ENCODE results near the gene PER2. TPM values are rescaled to one million over a fixed set of nuclear protein-coding genes. Genes with fewer than 3 reads are reported as not detected.
A peak's percentile ranks its signal among the peaks of the same experiment; 100 is the strongest.
"Not testable (repeated sequence)": the region's sequence is repeated elsewhere in the genome, so short reads cannot be mapped to it uniquely, and the experiment has no call there.

The PER2 gene
- total RNA-seq, 1 experiment from 2014 or later, result 3.7 TPM

DNA sequence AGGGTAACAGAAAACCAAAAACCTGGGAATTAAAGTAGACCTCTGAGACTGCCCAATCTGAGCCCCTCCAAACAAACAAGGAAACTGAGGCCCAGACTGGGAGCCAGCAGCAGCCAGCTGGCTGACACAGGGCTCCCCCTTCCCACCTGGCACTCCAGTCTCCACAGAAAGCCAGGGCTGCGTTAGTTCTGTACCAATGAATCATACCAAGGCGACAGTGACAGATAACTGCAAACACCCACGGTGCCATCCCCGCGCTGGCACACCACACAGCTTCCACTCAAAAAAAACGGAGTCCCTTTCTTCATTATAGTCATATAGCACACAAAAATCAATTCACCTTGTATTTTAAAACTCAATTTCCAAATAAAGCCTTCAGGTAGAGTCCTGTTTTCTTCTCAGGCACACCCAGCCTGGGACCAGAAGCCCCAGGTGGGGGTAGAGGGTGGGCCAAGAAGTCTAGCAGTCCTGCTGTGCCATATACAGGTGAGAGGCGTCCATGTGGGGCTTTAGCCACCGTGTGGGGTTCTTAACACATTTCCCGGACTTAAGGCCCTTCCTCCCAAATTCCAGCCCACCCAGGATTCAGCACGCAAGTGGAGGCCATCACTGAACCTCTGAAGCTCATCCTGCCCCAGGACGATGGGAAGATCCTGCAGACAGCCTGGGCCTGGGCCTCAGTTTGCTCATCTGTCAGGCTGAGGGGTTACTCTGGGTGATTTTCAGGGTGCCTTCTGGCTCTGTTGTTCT, 1.2 kb downstream of the PER2 start:
- peak; percentile 44 for DNase-seq (ENCODE audit: low read depth)

DNA sequence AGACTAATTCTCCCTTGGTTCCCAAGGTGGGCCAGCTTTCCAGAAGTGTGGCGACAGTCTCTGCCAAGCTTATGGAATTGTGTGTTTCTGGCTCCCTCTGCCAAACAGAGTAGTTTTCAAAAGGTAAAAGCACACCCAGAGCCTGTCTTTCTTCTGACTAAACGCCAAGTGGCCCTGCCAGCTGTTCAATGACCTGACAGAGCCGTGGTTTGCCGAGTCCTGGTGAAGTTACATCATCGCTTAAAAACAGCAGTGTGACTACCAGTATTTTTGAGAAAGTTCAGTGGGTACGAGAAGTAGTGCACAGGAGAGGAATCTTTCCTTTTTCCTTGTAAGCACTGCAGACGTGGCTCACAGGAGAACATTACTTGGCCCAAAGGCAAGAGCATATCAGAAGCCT, 1.9 kb downstream of the PER2 start:
- DNase-seq (ENCODE audit: low read depth), result peak; percentile 89

DNA sequence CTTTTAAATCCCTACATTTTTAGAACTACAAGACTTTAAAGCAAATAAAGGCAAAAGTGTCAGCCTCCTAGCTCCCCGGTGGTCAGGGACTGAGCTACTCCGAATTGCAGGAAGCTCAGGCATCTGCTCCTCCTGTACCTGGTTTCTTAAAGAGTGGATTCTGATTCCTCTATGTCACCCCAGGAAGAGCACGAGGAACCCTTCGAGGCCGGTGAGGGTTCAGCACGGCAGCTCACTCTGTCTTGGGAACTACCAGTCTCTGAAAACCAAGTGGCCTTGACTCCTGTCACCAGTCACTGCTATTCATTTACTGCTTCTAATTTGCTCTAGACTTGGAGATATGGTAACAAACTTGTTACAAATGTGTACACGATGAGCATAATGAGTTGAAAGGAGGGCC, 2.3 kb downstream of the PER2 start:
- no peak for DNase-seq (ENCODE audit: low read depth)

DNA sequence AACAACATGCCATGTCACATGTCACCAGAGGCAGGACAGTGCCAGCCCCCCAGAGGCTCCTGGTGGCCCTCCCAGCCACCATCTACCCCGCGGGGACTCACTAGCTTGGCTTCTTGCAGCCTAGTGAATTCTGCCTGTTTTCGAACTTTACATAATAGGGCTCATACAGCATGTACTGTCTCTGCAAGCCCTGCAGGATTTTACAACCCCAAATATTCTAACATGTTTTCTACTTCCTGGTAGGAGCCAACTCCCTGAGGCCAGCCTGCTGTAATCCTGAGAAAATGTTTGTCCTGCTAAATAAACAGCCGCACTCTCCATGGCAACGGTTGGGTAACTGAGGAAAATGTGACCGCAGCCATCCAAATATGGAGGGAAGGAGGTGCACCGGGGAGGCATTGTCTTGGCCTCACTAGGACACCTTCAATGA, 2.7 kb downstream of the PER2 start:
- peak; percentile 97 for DNase-seq (ENCODE audit: low read depth)

DNA sequence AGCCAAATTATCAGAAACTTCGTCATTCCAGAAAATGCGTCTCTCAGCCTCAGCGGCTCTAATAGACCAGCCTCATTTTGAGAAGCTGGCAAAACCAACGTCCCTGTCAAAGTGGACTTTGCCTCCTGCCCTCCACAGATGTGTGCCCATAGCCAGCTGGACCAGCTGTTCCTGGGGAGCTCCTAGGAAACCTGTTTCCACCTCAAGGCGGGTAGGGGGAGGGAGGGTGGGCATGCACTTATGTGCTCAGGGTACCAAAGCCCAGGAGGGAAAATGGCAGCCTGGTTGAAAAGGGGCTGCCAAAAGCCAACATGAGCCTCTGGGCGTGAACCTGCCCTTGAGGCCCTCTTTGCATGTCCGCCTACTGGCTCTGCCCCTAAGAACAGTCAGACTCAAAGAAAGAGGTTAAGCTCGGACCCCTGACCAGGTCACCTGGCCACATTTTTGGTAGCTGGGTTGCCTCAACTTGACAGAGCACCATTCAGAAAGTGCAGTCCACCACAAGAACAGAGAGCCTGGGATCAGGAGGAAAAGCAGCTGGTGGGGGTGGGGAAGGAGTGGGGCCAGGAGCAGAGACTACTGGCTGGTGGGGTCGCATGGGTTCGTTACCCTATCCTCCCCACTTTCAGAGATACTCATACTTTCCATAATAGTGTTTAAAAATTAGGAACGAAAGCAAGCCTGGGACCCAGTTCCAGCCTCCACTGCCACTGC, 3.5 kb downstream of the PER2 start:
- no peak for DNase-seq (ENCODE audit: low read depth)

DNA sequence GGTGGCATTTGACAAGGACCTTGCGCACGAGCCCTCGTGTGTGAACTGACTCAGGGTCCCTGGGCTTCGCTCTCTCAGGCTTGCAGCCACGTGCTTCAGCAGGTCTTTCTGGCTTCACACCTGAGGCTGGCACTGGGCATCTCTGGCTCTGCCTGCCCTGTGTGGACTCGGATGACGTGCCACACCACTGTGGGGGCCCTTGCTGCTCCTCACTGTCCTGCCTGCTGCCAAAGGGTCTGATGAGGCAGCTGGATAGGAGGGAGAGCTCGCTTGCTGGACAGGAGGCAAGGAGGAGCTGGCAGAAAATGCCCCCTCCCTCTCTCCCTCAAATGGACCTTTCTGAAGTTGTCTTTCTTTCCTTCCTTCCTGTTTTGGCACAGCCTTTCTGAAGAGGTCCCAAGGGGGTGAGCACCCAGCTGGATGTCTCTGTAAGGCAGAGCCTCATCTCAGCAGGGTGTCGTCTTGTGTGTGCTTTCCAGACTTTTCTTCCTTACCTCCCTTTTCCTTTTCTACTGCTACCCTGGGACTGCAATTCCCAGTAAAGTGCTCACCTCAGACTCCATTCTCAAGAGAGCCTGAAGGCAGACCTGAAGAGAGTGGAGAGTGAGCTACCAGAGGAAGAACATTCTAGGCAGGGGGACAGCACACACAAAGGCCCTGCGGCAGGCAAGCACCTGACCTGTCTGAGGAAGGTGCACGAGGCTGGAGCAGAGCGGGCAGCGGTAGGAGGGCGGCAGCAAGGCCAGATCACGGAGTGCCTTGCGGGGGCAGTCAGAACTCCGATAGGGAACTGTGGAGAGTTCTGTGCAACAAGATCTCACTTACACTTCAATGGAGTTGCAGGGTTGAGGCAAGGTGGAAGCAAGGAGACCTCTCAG, 5.3 kb downstream of the PER2 start:
- DNase-seq (ENCODE audit: low read depth), result no peak

DNA sequence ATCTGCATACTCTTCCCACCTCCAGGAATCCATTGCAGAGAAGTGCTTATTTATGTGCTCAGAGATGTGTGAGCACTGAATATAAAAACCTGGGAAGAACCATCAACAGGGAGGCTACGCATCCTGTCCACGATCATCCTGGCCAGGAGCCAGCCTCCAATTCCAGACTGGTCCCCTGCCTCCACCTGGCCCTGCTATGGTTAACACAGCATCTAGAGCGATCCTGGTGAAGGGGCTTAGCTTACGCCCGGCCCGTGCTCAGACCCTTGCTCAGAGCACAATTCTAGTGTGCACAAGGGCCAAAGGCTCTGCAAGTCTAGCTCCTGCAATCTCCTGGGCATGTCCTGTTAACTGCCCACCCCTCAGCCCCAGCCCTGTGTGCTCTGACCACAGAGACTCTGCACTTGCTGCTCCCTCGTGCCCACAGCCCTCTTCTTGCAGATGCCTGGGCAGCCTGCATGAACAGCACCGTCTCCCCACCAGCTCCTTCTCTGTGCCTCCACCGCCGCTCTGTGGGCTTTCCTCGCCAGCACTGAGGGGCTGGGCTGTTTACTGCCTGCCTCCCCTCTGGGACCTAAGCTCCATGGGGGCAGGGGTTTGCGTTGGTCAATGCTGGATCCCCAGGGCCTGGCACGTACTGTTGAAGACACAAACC, 6.5 kb downstream of the PER2 start:
- no peak for DNase-seq (ENCODE audit: low read depth)

DNA sequence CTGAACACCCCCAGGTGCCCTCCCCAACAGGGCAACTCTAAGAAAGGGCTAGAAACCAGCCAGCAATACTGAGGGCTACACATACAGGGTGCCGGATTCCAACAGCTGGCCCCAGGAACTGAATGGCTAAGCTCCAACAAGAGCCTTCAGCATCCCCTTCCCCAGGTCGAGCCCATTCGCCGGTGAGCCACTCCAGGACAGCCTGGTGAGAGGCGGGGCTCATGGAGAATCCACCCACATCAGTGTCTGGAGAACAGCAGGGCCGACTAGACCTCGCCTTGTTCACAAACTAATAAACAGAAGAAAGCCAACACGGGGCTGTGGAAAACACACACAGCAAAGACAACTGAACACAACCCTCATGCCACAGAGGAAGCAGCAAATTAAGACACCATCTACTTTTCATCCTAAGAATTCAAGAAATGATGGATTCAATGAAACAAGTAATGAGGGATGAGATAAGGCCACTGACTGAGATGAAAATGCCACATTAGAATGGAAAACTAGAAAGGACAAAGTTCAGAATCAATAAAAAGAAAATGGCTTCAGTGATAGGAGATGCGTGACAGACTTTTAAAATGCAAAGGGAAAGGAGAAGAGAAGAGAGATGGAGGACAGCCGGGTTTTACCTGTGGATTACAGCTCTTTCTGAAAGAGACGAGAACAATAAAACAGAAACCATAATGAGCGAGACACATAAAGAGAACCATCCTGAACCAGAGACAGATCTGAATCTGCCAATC, 8.2 kb downstream of the PER2 start:
- DNase-seq (ENCODE audit: low read depth), result no peak

DNA sequence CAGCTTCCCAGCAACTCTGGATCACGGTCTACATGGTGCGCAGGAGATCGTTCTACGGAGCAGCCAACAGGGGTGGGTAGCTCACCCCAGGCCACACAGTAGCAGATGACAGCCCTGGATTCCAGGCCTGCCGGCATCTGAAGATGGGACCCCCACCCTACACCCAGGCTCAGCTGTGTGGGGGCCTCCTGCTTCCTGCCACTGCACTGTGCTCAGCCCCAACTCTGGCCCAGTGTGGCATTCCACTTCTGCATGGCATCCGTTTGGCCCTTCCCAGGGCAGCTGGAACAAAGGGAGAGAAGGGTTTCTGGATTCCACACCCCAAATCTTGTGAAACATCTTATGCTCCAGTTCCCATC, 9.1 kb downstream of the PER2 start:
- no peak for DNase-seq (ENCODE audit: low read depth)

DNA sequence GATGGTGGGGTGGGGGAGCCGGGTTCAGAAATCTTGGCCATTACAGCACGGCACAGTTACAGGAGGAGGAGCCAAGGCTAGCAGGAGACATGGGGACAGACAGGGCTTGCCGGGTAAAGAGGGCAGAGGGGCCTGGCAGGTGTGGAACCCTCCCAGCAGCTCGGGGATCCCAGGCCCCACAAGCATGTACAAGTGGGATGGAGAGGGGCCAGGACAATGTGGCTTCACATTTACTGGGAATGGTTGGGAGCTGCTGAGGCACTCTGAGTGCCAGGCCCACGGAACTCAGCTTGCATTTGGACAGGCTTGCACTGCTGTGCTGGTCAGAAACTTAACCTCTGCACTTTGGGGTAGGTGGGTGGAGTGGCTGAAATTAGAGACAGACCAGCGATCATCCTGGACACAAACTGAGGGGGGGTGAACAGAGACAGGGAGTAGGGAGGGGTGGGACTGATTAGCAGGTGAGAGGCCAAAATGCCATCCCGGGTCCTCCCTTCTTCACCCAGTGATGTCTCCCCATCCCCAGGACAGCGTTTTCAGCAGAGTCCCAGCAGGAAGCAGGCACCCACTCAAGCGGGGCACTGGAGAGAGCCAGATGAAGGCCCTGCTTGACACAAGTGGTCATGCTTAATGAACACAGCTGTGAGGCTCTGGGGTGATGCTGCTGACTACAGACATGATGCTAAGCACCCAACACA, 9.6 kb downstream of the PER2 start:
- DNase-seq (ENCODE audit: low read depth), result no peak

DNA sequence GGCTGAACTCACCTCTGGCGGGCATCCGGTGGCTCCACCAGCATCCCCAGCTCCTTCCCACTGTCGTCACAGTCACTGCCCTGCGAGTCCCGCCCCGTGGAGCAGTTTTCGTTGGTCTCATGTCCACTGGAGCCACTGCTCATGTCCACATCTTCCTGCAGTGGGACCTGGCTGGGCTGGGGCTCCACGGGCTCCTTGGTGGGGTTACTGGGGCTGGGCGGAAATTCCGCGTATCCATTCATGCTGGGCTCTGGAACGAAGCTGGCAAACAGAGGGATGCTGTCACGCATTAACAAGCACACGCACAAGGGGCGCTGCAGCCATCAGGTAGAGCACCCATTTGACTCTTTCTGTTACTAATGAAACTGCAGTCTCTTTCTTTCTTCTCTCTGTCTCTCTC, 10.7 kb downstream of the PER2 start:
- no peak for DNase-seq (ENCODE audit: low read depth)

DNA sequence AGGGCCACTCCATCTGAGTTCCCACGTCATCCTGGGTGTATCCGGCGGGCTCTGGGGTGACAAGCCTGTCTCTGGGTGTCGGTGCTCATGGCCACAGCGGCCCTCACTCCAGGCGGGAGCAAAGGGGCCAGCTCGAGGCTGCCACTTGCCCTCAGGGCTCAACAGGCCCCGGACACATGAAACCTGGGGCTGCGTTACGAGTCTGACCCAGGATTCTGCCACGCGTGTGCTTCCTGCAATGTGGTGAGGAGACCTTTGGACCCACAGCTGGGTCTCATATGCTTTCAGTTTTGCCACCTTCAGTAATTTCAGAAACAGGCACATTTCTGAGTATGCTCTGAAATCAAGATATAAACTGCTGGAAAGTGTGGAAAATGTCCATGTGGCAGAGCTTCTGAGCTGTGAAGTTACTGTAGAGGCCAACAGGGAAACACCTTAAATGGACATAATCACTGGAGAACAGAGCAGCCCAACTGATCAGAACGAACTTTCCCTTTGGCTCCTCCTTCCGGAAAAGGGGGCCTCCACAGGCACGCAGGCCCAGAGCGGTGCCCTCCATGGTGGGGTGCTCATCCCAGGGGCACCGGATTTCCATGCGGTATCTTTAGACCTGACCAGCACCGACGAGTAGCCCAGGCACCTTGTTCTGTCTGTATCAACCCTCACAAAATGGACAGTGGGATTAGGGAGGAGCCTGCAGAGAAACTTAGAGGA, 14.1 kb downstream of the PER2 start:
- DNase-seq (ENCODE audit: low read depth), result no peak

DNA sequence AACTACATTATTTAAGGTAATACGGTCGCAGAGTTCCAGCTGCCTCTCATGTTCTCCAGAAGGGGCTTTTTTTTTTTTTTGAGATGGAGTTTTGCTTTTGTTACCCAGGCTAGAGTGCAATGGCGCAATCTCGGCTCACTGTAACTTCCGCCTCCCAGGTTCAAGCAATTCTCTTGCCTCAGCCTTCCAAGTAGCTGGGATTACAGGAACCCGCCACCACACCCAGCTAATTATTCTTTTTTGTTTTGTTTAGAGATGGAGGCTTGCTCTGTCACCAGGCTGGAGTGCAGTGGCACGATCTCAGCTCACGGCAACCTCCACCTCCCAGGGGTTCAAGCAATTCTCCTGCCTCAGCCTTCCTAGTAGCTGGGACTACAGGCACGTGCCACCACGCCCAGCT, 15.0 kb downstream of the PER2 start:
- not testable (repeated sequence) for DNase-seq (ENCODE audit: low read depth)

DNA sequence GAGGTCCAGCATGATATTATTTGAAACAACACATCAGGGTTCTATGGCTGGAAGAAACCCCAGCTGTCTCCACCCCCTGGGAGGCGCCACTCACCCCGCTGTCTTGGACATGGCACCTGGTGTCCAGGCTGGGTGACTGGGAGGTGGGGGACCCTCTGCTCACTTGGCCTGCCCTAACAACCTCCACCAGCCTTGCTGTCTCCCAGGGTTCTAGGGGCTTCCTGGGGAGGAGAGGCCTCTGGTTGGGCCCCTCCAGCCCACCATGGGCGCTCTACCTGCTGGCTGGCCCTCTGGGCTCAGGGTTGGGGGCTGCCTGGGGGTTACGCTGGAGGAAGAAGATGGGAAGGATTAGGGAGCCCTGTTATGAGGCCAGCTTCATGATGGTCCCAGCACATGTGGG, 16.3 kb downstream of the PER2 start:
- DNase-seq (ENCODE audit: low read depth), result no peak

DNA sequence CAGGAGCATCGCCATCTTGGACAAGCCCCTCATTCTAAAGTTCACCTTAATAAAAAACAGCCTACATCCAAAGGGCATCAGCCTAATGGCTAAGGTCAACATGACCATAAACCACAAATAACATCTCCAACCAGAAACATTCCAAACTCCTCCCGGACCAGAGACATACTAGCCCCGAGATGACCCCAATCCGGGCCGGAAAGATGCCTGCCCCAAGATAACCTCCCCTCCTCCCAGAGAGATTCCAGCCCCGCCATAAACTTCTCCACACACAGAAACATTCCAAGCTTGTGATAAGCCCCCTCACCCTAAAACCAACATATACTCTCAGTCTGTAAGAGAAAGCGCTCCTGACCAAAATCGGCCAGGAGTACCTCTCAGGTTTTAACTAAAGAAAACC, 16.7 kb downstream of the PER2 start:
- DNase-seq (ENCODE audit: low read depth), result not testable (repeated sequence)

DNA sequence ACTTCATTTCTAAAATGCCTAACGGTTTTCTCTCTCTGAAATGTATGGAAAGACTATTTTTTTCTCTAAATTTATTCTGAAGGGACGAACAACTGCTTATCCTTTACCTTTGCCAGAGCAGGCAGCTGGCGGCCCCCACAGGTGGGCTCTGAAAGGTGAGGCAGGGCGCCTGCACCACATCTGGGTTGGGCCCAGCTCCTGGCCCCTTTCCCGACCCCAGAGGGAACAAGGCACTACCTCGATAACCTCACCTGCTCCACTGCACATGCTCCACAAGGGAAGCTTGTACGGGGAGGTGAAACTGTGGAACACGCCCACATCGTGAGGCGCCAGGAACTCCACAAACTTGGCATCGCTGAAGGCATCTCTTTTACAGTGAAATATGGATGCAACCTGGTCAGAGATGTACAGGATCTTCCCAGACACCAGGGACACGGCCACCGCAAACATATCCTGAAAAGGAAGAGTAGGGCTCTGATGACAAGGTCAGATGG, 17.3 kb downstream of the PER2 start:
- no peak for DNase-seq (ENCODE audit: low read depth)

DNA sequence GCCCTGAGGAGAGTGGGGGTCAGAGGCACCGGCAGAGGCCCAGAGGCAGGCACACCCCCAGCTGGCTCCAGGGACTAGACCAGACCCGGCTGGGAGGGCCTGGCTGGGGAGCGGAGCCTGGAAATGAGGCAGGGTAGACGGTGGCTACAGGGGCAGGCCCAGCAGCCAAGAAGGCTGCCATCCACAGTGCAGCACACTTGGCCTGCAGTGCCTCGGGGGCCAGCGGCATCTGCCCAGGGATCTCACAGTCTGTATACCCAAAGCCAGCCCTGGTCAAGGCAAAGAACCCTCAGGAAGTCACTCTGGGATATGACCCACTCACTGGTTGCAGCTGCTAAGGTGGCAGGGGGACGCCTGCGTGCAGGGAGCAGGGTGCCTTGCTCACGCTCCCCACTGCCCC, 17.8 kb downstream of the PER2 start:
- DNase-seq (ENCODE audit: low read depth), result no peak

DNA sequence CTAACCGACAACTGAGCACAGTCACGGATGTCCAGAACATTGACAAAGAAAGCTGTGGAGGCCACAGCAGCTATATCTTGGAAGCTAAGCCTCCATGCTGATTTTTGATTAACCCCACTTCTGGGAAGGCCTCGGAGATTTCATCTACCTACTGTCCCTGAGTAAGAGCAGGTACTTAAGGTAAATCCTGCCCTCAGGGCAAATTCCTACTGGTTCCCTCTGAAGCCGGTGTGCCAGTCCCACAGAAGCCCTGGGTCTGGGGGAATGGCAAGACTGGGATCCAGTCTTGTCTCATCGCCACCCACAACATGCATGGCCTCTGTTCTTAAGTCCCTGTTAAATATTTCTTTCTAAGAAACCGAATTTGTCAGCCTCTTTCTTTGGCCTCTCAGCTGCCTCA, 18.7 kb downstream of the PER2 start:
- DNase-seq (ENCODE audit: low read depth), result no peak

DNA sequence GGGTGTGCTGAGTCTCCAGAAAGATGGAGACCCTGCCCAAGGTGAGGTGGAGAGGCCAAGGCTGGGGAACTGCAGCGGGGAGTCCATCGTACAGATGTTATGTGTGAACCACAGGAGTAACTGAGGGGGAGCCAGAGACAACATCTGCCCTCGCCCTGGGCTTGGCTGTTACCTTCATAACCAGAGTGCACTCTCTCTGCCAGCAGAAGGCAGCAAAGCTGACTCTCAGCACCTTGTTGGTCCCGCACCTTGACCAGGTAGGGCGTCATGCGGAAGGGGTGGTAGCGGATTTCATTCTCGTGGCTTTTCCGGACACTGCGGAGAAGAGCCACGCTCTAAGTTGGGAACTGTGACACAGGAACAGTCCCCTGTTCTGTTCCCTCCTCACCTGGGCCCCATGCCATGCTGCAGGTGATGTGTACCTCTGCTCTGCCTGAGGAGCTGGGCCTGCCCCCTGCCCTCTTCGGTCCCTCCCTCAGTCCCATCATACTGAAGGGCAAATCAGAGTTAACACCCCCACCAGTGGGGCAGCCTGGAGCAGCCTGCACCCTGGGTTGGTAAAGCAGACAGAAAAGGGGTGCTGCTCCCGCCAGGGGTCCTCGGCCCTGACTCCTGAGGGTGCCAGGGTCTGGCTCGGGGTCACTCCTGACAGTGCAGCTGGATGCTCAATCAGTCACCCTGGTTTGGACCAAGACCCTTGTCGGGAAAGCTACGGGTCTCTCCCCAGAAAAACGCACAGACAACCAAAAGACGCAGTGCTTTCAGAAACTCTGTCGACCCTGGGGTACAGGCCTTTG, 20.3 kb downstream of the PER2 start:
- DNase-seq (ENCODE audit: low read depth), result no peak
